Measurements from ENCODE around the gene LBHD1. TPM values are rescaled to one million over a fixed set of nuclear protein-coding genes. Genes with fewer than 3 reads are reported as not detected.

The LBHD1 gene
- total and polyA plus RNA-seq, 2 of the 13 experiments (the other 11 are each of a cell fraction or from before 2014, with no cell fraction given): 3.2 to 3.7 TPM

DNA sequence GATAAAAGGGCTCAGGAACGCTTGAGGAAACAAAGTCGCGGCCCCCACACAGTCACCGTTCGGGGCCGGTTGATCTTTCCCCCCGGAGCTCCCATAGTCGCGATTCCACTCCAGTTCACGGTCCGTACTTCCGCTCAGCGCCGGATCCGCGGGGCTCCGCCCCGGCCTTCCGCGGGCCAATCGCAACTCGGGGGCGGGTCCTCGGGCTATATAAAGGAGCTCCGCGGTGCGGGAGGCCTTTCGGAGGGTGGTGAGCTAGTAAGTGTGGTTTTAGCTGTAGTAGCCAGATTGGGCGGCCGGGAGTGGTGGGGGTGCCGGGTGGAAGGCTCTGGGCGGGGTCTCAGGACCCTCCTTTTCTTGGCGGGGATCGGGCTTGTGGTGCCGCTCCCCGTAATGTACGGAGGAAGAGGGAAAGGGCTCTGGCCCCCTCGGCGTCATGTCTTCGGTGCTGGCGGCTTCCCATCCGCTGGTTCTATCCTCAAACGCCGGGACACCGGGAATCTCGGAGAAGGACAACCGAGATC is 6.9 kb downstream of the LBHD1 start, which contains the start of the genes C11orf98 and CSKMT (continued):
- TF ChIP-seq NR2F2 (IDR thresholded peaks at IDR 0.05; ENCODE audit: borderline replicate concordance, low read depth): 0 out of 2 replicates have a peak, but pooled peaks have one; percentile 62
- TF ChIP-seq ZNF12 (CRISPR knock-in tag; IDR thresholded peaks at IDR 0.05): peak; percentile 43; the same call in 1 of the 2 replicates
- peak; percentile 80 for TF ChIP-seq PHF8 (CRISPR knock-in tag; IDR thresholded peaks at IDR 0.05)
- TF ChIP-seq, protein P1, sequence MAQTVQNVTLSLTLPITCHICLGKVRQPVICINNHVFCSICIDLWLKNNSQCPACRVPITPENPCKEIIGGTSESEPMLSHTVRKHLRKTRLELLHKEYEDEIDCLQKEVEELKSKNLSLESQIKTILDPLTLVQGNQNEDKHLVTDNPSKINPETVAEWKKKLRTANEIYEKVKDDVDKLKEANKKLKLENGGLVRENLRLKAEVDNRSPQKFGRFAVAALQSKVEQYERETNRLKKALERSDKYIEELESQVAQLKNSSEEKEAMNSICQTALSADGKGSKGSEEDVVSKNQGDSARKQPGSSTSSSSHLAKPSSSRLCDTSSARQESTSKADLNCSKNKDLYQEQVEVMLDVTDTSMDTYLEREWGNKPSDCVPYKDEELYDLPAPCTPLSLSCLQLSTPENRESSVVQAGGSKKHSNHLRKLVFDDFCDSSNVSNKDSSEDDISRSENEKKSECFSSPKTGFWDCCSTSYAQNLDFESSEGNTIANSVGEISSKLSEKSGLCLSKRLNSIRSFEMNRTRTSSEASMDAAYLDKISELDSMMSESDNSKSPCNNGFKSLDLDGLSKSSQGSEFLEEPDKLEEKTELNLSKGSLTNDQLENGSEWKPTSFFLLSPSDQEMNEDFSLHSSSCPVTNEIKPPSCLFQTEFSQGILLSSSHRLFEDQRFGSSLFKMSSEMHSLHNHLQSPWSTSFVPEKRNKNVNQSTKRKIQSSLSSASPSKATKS (CRISPR knock-in tag; IDR thresholded peaks at IDR 0.05): 0 out of 2 replicates have a peak, but pooled peaks have one; percentile 17
- no peak for TF ChIP-seq PHB2 (IDR thresholded peaks at IDR 0.05; ENCODE audit: partially characterized antibody)
- TF ChIP-seq NFIB (CRISPR knock-in tag; IDR thresholded peaks at IDR 0.05; ENCODE audit: borderline replicate concordance): no peak
- no peak for TF ChIP-seq TCF12 (IDR thresholded peaks at IDR 0.05)
- no peak for TF ChIP-seq TCF12 (CRISPR knock-in tag; IDR thresholded peaks at IDR 0.05)
- no peak for TF ChIP-seq MNT (IDR thresholded peaks at IDR 0.05)
- peak; percentile 84 for TF ChIP-seq AGO1 (IDR thresholded peaks at IDR 0.05; ENCODE audit: low read depth, low read length, poor library complexity, severe bottlenecking)
- peak; percentile 97 to 99 for TF ChIP-seq POLR2A (IDR thresholded peaks at IDR 0.05; ENCODE audit: insufficient read depth in 1 of 2, low read depth in 2 of 2, low read length in 2 of 2)
- no peak for TF ChIP-seq PLRG1 (conservative IDR thresholded peaks at IDR 0.05)
- TF ChIP-seq ARNT (IDR thresholded peaks at IDR 0.05): no peak
- peak; percentile 74 for TF ChIP-seq THAP11 (CRISPR knock-in tag; IDR thresholded peaks at IDR 0.05)
- no peak for TF ChIP-seq ATM (IDR thresholded peaks at IDR 0.05; ENCODE audit: borderline replicate concordance)
- TF ChIP-seq RBM22 (optimal IDR thresholded peaks at IDR 0.05; ENCODE audit: low read length): peak; percentile 8
- TF ChIP-seq, protein P2, sequence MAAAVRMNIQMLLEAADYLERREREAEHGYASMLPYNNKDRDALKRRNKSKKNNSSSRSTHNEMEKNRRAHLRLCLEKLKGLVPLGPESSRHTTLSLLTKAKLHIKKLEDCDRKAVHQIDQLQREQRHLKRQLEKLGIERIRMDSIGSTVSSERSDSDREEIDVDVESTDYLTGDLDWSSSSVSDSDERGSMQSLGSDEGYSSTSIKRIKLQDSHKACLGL (CRISPR knock-in tag; IDR thresholded peaks at IDR 0.05): peak; percentile 63; the same call in 1 of the 2 replicates
- peak; percentile 83; the same call in 1 of the 2 replicates for TF ChIP-seq DNMT3B (CRISPR knock-in tag; conservative IDR thresholded peaks at IDR 0.05)
- TF ChIP-seq, protein P3, sequence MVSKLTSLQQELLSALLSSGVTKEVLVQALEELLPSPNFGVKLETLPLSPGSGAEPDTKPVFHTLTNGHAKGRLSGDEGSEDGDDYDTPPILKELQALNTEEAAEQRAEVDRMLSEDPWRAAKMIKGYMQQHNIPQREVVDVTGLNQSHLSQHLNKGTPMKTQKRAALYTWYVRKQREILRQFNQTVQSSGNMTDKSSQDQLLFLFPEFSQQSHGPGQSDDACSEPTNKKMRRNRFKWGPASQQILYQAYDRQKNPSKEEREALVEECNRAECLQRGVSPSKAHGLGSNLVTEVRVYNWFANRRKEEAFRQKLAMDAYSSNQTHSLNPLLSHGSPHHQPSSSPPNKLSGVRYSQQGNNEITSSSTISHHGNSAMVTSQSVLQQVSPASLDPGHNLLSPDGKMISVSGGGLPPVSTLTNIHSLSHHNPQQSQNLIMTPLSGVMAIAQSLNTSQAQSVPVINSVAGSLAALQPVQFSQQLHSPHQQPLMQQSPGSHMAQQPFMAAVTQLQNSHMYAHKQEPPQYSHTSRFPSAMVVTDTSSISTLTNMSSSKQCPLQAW (CRISPR knock-in tag; IDR thresholded peaks at IDR 0.05): peak; percentile 46; the same call in 1 of the 2 replicates
- TF ChIP-seq ZFP36L2 (CRISPR knock-in tag; IDR thresholded peaks at IDR 0.05): no peak
- TF ChIP-seq ZNF558 (CRISPR knock-in tag; IDR thresholded peaks at IDR 0.05; ENCODE audit: borderline replicate concordance): no peak
- peak; percentile 41; the same call in 1 of the 2 replicates for TF ChIP-seq ZNF678 (CRISPR knock-in tag; IDR thresholded peaks at IDR 0.05)
- peak; percentile 94 for TF ChIP-seq GATA4 (IDR thresholded peaks at IDR 0.05; ENCODE audit: borderline replicate concordance, low read depth)
- TF ChIP-seq, protein P4, sequence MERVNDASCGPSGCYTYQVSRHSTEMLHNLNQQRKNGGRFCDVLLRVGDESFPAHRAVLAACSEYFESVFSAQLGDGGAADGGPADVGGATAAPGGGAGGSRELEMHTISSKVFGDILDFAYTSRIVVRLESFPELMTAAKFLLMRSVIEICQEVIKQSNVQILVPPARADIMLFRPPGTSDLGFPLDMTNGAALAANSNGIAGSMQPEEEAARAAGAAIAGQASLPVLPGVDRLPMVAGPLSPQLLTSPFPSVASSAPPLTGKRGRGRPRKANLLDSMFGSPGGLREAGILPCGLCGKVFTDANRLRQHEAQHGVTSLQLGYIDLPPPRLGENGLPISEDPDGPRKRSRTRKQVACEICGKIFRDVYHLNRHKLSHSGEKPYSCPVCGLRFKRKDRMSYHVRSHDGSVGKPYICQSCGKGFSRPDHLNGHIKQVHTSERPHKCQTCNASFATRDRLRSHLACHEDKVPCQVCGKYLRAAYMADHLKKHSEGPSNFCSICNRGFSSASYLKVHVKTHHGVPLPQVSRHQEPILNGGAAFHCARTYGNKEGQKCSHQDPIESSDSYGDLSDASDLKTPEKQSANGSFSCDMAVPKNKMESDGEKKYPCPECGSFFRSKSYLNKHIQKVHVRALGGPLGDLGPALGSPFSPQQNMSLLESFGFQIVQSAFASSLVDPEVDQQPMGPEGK (CRISPR knock-in tag; IDR thresholded peaks at IDR 0.05): peak; percentile 67
- TF ChIP-seq HES4 (CRISPR knock-in tag; IDR thresholded peaks at IDR 0.05; ENCODE audit: borderline replicate concordance): peak; percentile 18; the same call in 1 of the 2 replicates

Measured in HepG2 (cell line).